K562 treated with DMSO at 1 percent for 24 hours (cell line): Measurements from ENCODE around the gene KRT6B. TPM values are rescaled to one million over a fixed set of nuclear protein-coding genes. Genes with fewer than 3 reads are reported as not detected.

Experiments
- total RNA-seq: library from RNA; unstranded; fragments of 300-600 nt; gene quantifications from 2 replicates; pipeline ENCODE4 v1.2.3, GENCODE V29; 2022; ENCODE audit warnings: low read depth; ENCODE audit not compliant: insufficient read depth

Gene KRT6B
- not detected in 2 replicates for total RNA-seq

DNA sequence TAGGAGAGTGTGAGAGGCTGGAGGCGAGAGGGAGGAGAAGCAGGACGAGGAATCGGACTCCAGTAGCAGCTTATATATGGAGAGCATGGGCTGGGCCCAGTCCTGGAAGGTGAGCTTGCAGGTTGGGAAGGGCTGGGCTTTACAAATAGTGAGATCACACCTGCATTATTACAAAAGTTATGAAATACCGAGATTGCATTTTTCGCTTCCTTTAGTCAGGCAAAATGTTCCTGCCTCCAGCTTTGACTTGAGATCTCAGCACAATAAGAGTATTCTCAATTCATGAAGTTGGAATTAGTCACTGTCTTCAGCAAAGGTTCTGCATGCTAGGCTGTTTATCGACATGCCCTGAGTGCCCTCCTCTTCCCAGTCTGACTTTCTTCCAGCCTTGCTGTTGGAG, at the start of gene KRT6B:
Gene KRT6B, minus strand, starts transcription at position 46 of the 400 bp plus-strand sequence. CDS start 68 bp downstream, outside the sequence.

DNA sequence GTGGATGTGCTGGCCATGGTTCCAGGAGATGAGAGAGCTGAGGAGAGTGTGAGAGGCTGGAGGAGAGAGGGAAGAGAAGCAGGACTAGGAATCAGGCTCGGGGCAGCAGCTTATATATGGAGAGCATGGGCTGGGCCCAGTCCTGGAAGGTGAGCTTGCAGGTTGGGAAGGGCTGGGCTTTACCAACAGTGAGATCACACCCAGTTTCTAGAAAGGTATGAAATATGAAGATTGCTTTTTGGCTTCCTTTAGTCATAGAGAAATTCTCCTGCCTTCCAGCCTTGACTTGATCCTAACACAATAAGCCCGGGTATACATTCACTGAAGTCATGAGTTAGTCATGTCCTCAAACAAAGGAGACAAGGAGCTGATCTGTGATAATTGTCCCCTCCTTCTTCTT, 41.2 kb upstream of the KRT6B start, which contains the start of gene KRT6A:
Gene KRT6A, minus strand, starts transcription at position 86 of the 400 bp plus-strand sequence. Its CDS starts 69 bp downstream, at position 17.

DNA sequence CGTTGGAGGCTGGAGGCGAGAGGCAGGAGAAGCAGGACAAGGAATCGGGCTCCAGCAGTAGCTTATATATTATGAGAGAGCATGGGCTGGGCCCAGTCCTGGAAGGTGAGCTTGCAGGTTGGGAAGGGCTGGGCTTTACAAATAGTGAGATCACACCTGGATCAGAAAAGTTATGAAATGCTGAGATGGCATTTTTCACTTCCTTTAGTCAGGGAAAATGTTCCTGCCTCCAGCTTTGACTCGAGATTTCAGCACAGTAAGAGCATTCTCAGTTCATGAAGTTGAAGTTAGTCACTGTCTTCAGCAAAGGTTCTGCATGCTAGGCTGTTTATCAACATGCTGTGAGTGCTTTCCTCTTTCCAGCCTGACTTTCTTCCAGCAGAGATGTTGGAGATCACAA, 21.8 kb upstream of the KRT6B start, which contains the start of gene KRT6C:
Gene KRT6C, minus strand, starts transcription at position 38 of the 400 bp plus-strand sequence. CDS start 68 bp downstream, outside the sequence.

GRCh38 chr12:52434081-52434733, 17.7 kb downstream of the KRT6B start, which contains the start of gene KRT75:
Gene KRT75 (minus strand): TSS chr12:52434371. CDS start chr12:52434304, 67 bp downstream.

GRCh38 chr12:52405922-52406385, 46.0 kb downstream of the KRT6B start, which contains the start of gene KRT82:
Gene KRT82 (minus strand): TSS chr12:52406335. CDS start chr12:52406277, 58 bp downstream.

Other genes starting within 250 kb of the KRT6B start
- not detected in 2 replicates for gene KRT7, start 218.9 kb downstream of the KRT6B start, total RNA-seq
- 0.45 TPM in 1 of 2 replicates, not detected in the other for gene KRT86, start 177.5 kb downstream of the KRT6B start, total RNA-seq
- gene KRT81, start 160.6 kb downstream of the KRT6B start, total RNA-seq: 0.19 and 0.34 TPM in 2 replicates
- gene KRT83, start 130.7 kb downstream of the KRT6B start, total RNA-seq: not detected in 2 replicates
- not detected in 2 replicates for gene KRT85, start 84.7 kb downstream of the KRT6B start, total RNA-seq
- not detected in 2 replicates for gene KRT84, start 66.5 kb downstream of the KRT6B start, total RNA-seq
- gene KRT82, start 45.8 kb downstream of the KRT6B start, total RNA-seq: not detected in 2 replicates
- gene KRT75, start 17.8 kb downstream of the KRT6B start, total RNA-seq: not detected in 2 replicates
- gene KRT6C, start 21.7 kb upstream of the KRT6B start, total RNA-seq: not detected in 2 replicates
- not detected in 2 replicates for gene KRT6A, start 41.1 kb upstream of the KRT6B start, total RNA-seq
- gene KRT5, start 68.2 kb upstream of the KRT6B start, total RNA-seq: not detected in 2 replicates
- gene KRT71, start 101.0 kb upstream of the KRT6B start, total RNA-seq: not detected in 2 replicates
- not detected in 2 replicates for gene KRT74, start 121.7 kb upstream of the KRT6B start, total RNA-seq
- not detected in 2 replicates for gene KRT72, start 149.3 kb upstream of the KRT6B start, total RNA-seq
- gene KRT73, start 166.4 kb upstream of the KRT6B start, total RNA-seq: 0.27 TPM in 1 of 2 replicates, not detected in the other
- gene KRT2, start 200.1 kb upstream of the KRT6B start, total RNA-seq: 0.35 TPM in 1 of 2 replicates, not detected in the other
- not detected in 2 replicates for gene KRT1, start 228.3 kb upstream of the KRT6B start, total RNA-seq